ENCODE data around the gene FOLR1. TPM values are rescaled to one million over a fixed set of nuclear protein-coding genes. Genes with fewer than 3 reads are reported as not detected.
"Not testable (repeated sequence)": the region's sequence is repeated elsewhere in the genome, so short reads cannot be mapped to it uniquely, and the experiment has no call there.

FOLR1 gene
- total RNA-seq, 1 experiment from 2014 or later: 4.8 TPM

DNA sequence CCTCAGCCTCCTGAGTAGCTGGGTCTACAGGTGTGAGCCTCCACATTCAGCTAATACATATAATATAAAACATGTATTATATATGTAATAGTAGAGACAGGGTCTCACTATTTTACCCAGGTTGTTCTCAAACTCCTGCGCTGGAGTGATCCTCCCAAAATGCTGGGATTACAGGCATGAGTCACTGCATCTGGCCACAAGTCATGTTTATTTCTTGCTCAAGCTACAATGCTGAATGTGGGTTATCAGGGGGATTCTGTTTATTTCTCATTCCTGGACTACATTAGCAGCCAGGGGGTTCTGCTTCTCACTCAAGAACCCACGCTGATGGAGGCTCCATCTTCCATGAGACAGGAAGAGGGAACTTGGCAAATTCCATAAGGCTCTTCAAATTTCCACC, 31.6 kb upstream of the FOLR1 start:
- CTCF ChIA-PET: interaction anchor here (0.6 to 1.2 kb wide), 3 partner anchors 9 to 287 kb away, joined by 3 read pairs; no protein-coding TSS in a partner anchor
- Histone ChIP-seq H4K20me1 (ENCODE audit: insufficient read depth) (no peaks in the 10 kb centered on the region), H2AFZ (ENCODE audit: low read depth, low read length, poor library complexity, severe bottlenecking) (no peak overlapping the region), H3K27ac (ENCODE audit: low read depth, low read length) (no peak overlapping the region), H3K4me2 (ENCODE audit: low read length) (no peak overlapping the region), H3K9me2 (ENCODE audit: insufficient read depth) (no peaks in the 10 kb centered on the region), H3K36me3 (ENCODE audit: control insufficient read depth in 1 of 2, insufficient read depth in 2 of 2, low read length in 2 of 2) (no peaks in the 10 kb centered on the region), H3K79me2 (ENCODE audit: insufficient read depth, low read length) (no peaks in the 10 kb centered on the region), H3K9me3 (ENCODE audit: control insufficient read depth in 1 of 2, insufficient read depth in 1 of 2, low read depth in 1 of 2, low read length in 2 of 2) (no peaks in the 10 kb centered on the region), H3K4me1 (ENCODE audit: control insufficient read depth in 1 of 2, insufficient read depth in 2 of 2, low read length in 2 of 2) (no peaks in the 10 kb centered on the region), H3K4me3 (replicated peaks in 1 of 2; ENCODE audit: low read depth in 1 of 2, low read length in 2 of 2) (no peak overlapping the region), H3K27me3 (ENCODE audit: insufficient read depth, low read length) (no peaks in the 10 kb centered on the region; the same call in 1 of the 2 replicates), H3K9ac (ENCODE audit: low read length) (no peak overlapping the region)
- RAD21 ChIA-PET (ENCODE audit: low non-redundant PET in 1 of 2, low total read pairs in 2 of 2, uncharacterized antibody in 2 of 2, unreplicated experiment in 2 of 2): no interaction called here
- POLR2A ChIA-PET: no interaction called here
- TF ChIP-seq RAD21 (IDR thresholded peaks at IDR 0.05; ENCODE audit: low read depth): no peak
- TF ChIP-seq CEBPB (IDR thresholded peaks at IDR 0.05; ENCODE audit: low read depth): no peak
- intact Hi-C loops (cut with micrococcal nuclease): no loop called here
- no TSS peak for BruUV-seq (replicated peaks)
- DNase-seq (ENCODE audit: low read depth, low spot score): no peak
- ATAC-seq: no peak

DNA sequence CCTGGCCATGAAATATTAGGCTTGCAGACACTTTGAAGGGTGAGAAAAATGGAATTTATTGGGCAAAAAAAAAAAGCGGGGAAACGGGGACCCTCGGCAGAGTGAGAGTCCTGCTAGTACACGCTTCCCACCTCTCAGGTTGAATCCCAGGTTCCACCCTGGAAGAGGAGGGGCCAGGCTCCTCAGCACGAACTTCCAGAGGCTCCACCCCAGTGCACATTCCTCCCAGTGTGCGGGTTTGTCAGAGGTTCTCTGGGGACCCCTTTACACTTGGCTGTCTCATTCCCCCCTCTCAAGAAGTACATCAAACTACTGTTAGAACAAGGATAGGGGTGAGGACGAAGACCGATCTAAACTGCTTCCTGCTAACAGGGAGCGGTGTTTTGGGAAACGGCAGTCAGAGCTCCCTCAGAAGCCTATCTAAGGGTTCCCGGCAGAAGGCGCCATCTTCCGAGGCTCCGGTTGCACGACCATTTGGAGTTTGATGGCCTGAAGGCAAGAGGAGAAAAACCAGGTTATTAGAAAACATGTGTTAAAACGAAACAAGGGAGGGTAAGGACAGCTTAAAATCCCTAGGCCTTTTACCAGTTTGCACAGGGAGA, 28.9 kb upstream of the FOLR1 start:
- Histone ChIP-seq H3K27me3 (ENCODE audit: insufficient read depth, low read length) (no peaks in the 10 kb centered on the region; the same call in 1 of the 2 replicates), H4K20me1 (ENCODE audit: insufficient read depth) (no peaks in the 10 kb centered on the region), H3K9ac (ENCODE audit: low read length) (no peak overlapping the region), H3K4me1 (ENCODE audit: control insufficient read depth in 1 of 2, insufficient read depth in 2 of 2, low read length in 2 of 2) (no peaks in the 10 kb centered on the region), H3K27ac (ENCODE audit: low read depth, low read length) (no peak overlapping the region), H3K4me3 (replicated peaks in 1 of 2; ENCODE audit: low read depth in 1 of 2, low read length in 2 of 2) (no peak overlapping the region), H3K36me3 (ENCODE audit: control insufficient read depth in 1 of 2, insufficient read depth in 2 of 2, low read length in 2 of 2) (no peaks in the 10 kb centered on the region), H3K9me2 (ENCODE audit: insufficient read depth) (no peaks in the 10 kb centered on the region), H2AFZ (ENCODE audit: low read depth, low read length, poor library complexity, severe bottlenecking) (no peak overlapping the region), H3K79me2 (ENCODE audit: insufficient read depth, low read length) (no peaks in the 10 kb centered on the region), H3K4me2 (ENCODE audit: low read length) (no peak overlapping the region), H3K9me3 (ENCODE audit: control insufficient read depth in 1 of 2, insufficient read depth in 1 of 2, low read depth in 1 of 2, low read length in 2 of 2) (no peaks in the 10 kb centered on the region)
- TF ChIP-seq POLR2AphosphoS5 (IDR thresholded peaks at IDR 0.05; ENCODE audit: low read depth, low read length) (no peak), SRF (IDR thresholded peaks at IDR 0.05; ENCODE audit: low read depth) (no peak), POLR2A (IDR thresholded peaks at IDR 0.05; ENCODE audit: borderline replicate concordance, extremely low read depth, insufficient read depth, insufficient read length) (no peak), FOSL1 (IDR thresholded peaks at IDR 0.05; ENCODE audit: low read depth) (no peak), ZFX (IDR thresholded peaks at IDR 0.05) (no peak), SIN3A (IDR thresholded peaks at IDR 0.05; ENCODE audit: low read depth) (no peak), SP1 (IDR thresholded peaks at IDR 0.05; ENCODE audit: low read depth) (no peak), EZH2 (IDR thresholded peaks at IDR 0.05) (no peak), EZH2phosphoT487 (IDR thresholded peaks at IDR 0.05; ENCODE audit: borderline replicate concordance) (no peak), CBX3 (IDR thresholded peaks at IDR 0.05; ENCODE audit: low read depth) (no peak), REST (IDR thresholded peaks at IDR 0.05; ENCODE audit: low read depth) (no peak)
- CTCF ChIA-PET: no interaction called here
- POLR2A ChIA-PET: no interaction called here
- intact Hi-C loops (cut with micrococcal nuclease): no loop called here
- RAD21 ChIA-PET (ENCODE audit: low non-redundant PET in 1 of 2, low total read pairs in 2 of 2, uncharacterized antibody in 2 of 2, unreplicated experiment in 2 of 2): no interaction called here
- no peak for ATAC-seq
- no peak for DNase-seq (ENCODE audit: low read depth, low spot score)
- BruUV-seq (replicated peaks): no TSS peak

GRCh38 chr11:72164187-72164586, 27.8 kb upstream of the FOLR1 start:
- H4K20me1 ChIP-seq (ENCODE audit: insufficient read depth); H3K4me1 ChIP-seq (ENCODE audit: control insufficient read depth in 1 of 2, insufficient read depth in 2 of 2, low read length in 2 of 2); RAD21 ChIA-PET (ENCODE audit: low non-redundant PET in 1 of 2, low total read pairs in 2 of 2, uncharacterized antibody in 2 of 2, unreplicated experiment in 2 of 2); H3K4me2 ChIP-seq (ENCODE audit: low read length); H3K36me3 ChIP-seq (ENCODE audit: control insufficient read depth in 1 of 2, insufficient read depth in 2 of 2, low read length in 2 of 2); H2AFZ ChIP-seq (ENCODE audit: low read depth, low read length, poor library complexity, severe bottlenecking); intact Hi-C loops (cut with micrococcal nuclease); H3K9me3 ChIP-seq (ENCODE audit: control insufficient read depth in 1 of 2, insufficient read depth in 1 of 2, low read depth in 1 of 2, low read length in 2 of 2); POLR2A ChIA-PET; H3K4me3 ChIP-seq (replicated peaks in 1 of 2; ENCODE audit: low read depth in 1 of 2, low read length in 2 of 2); ATAC-seq; BruUV-seq (replicated peaks); H3K9ac ChIP-seq (ENCODE audit: low read length); H3K27ac ChIP-seq (ENCODE audit: low read depth, low read length); CTCF ChIA-PET; H3K27me3 ChIP-seq (ENCODE audit: insufficient read depth, low read length); H3K9me2 ChIP-seq (ENCODE audit: insufficient read depth); H3K79me2 ChIP-seq (ENCODE audit: insufficient read depth, low read length); DNase-seq (ENCODE audit: low read depth, low spot score): not testable (repeated sequence)

Measured in HCT116 (cell line).